MM.1S (cell line): ENCODE measurements around the gene ADARB1.

ENCODE experiments used
- CTCF ChIP-seq: fragments of 300-600 bp; sonication (generic); IDR thresholded peaks from 2 replicates; pipeline ENCODE4 v1.5.1; 2016; ENCODE audit warnings: antibody characterized with exemption, low read length, mixed read lengths
- EZH2 ChIP-seq: fragments of 300-600 bp; sonication (generic); optimal IDR thresholded peaks from 2 replicates; pipeline ENCODE3; 2017; ENCODE audit warnings: low read depth, mild to moderate bottlenecking, antibody characterized with exemption, low read length, mixed read lengths
- EZH2phosphoT487 ChIP-seq: fragments of 300-600 bp; sonication (generic); IDR thresholded peaks from 2 replicates; pipeline ENCODE4 v1.6.1; 2018; ENCODE audit warnings: antibody characterized with exemption, low read length

- no peak for TF ChIP-seq CTCF
- no peak for TF ChIP-seq EZH2phosphoT487
- TF ChIP-seq EZH2: no peak
Observed at GRCh38 chr21:45257673-45258341, 183.4 kb downstream of the ADARB1 start.
